G401.6 (cell line): Measurements from ENCODE around the gene RPAP3.

ENCODE experiments used
- FAIRE-seq: peaks from 2 replicates; lab custom pipeline; 2012; peaks lifted over from hg19 to GRCh38; lab: Jason Lieb, UNC

The RPAP3 gene, protein sequence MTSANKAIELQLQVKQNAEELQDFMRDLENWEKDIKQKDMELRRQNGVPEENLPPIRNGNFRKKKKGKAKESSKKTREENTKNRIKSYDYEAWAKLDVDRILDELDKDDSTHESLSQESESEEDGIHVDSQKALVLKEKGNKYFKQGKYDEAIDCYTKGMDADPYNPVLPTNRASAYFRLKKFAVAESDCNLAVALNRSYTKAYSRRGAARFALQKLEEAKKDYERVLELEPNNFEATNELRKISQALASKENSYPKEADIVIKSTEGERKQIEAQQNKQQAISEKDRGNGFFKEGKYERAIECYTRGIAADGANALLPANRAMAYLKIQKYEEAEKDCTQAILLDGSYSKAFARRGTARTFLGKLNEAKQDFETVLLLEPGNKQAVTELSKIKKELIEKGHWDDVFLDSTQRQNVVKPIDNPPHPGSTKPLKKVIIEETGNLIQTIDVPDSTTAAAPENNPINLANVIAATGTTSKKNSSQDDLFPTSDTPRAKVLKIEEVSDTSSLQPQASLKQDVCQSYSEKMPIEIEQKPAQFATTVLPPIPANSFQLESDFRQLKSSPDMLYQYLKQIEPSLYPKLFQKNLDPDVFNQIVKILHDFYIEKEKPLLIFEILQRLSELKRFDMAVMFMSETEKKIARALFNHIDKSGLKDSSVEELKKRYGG

DNA sequence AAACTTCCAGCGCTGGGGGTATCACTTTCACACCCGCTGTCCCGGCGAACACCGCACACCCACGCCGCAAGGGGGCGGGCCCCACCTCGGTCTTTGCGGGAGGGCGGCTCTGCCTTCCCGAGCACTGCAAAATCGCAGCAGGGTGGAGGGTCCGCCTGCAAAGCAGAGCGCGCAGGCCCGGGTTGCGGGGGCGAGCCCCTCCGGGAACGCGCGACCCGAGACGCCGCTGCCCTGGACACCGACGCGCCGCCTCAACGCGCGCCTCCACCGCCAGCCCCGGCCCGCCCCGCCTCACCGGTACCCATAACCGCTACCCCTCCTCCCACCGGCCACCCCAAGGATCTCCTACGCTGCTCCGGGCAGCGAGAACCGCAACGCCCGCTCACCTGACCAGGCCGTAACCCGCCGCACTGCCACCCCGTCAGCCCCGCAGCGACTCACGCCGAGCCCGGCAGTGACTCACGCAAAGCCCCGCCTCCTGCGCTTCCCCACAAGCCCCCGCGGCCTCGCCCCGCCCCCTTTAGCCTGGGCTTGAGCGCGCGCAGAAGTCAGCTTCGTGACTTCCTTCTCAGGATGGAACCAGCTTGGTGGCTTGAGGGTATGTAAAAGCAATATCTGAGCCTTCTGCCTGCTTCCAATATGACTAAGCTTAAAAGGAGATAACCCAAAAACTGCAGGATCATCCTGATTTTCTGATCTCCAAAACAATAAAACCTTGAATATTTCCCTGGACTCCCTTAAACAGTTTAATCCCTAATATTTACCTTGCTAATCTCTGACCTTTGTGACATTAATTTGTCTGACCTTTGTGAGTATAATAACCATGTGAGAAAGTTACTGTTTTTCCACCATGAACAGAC is at the start of gene RPAP3:
RPAP3 (minus strand) TSS at position 465 of the 860 bp plus-strand sequence. CDS start 3,190 bp downstream, outside the sequence.
- FAIRE-seq = peak; percentile 82

DNA sequence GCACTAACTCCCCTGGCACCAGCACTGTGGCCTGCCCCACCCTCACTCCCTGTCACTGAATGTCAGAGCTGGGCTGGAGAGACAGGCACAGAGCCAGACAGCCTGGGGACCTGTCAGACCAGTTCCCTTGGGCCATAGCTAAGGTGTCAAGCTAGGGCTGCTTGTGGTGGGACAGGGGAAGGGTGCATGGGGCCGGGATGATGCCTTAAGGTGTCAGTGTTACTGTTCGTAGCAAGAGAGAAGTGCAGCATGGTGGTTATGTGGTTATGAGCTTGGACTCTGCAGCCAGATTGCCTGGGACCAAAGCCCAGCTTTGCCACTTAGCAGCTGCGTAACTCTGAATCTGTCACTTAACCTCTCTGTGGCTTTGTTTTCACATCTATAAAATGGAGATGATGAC is 49.1 kb upstream of the RPAP3 start:
- FAIRE-seq = no peak

DNA sequence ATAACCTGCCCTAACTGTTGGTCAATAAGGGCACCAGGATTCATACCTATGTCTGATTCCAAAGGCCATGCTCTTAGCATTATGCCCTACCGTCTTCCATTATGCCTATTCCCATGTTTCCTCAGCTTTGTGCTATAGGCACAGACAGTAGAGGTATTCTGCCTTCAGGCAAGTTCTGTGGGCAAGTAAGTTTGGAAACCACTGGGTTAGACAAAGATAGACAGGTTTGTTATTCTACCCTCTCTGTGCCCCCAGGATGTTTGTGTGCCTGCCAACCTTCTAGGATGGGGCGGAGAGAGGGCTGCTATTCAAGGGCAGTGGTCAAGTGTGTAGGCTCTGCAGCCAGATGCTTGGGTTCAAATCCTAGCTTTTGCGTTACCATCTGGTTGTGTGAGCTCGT is 48.3 kb upstream of the RPAP3 start:
- no peak for FAIRE-seq

DNA sequence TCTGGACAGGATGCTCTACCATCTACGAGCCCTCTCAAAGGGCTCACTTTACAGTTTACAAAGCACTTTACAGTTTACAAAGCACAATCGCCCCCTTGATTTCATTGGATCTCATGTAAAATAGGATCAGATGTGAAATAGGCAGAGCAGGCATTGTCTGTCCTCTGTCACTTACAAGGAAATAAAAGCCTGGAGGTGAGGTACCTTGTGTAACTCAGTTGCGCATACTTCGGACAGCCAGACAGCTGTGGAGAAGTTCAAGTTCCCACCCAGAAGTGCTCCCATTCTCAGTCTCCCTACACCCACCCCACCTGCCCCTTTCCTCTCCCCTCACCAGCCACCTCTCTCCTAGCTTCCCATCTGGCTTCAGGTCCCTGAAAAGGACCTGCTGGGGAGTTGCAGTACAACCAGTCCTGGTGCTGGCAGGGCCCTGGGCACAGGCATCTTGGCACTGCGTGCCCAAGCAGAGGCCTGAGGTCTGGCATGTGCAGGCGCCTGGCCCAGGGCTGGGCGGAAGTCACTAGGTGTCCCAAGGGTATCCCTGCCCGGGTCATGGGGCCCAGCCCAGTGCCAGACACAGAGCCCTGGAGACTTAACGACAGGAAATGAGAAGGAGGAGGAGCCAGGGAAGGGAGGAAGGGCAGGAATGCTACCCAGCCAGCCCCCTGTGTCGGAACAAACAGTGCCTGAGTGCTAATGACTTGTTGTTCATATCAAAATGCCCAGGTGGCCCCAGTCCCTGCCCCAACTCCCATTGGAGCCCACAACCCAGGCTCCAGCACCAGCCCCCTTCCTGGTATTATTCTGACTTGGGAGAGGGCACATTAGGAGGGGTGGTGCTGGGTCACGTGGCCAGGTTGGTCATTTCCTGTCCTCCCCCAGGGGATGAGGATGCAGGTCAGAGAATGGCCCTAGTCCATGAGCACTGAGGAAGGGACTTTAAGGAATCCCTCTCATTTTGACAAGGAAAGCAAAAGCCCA is 47.5 kb upstream of the RPAP3 start:
- FAIRE-seq = no peak

DNA sequence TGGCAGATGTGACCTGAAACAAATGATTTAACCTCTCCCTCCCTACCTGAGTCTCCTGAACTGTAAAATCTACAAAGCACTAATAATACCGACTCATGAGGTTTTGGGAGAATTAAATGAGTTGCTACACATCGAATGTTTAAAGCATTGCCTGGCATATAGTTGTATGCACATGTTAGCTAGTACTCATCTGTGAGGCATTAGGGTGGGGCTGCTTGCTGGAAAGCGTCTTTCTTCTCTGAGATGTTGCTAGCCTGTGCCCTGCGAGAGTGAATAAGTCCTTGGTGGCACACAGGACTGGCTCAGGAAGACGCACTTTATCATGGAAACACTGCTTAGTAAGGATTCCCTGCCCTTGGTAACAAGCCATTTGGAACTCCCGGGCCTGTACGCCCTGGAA is 46.7 kb upstream of the RPAP3 start:
- FAIRE-seq = no peak

DNA sequence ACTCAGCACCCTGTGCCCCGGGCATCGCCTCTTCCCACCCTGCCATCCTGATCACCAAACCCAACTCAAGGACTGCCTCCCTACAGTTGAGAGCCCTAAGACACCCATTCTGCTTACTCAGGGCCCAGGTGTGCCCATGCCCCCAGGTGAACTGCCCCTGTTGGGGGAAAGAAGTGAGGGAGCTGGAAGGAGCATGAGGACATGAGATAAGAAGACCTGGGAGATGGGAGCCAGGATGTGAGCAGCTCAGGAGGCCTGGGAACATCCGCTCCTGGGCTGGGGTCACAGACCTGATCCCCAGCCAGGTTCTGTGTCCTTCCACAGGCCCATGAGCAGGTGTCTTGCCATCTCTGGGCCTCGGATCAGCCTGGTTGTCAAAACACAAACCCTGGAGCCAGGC is 46.3 kb upstream of the RPAP3 start:
- FAIRE-seq = no peak

DNA sequence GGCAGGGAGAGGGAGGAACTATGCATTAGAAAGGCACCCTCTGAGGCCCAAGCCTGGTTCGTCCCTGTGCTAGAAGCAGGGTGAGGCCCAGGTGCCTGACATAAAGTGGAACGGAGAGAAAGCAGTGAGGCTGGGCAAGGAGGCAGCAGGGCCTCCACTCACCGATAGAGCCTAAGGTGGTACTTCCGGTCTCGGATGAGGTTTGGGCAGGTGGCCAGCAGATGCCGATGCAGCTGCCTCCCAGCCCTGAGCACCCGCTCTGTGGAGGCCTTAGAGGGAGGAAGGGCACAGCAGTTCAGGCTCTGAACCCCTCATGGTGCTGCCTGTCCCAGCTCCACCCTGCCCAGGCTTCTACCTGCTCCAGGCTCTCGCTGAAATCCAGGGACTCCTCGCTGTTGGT is 45.7 kb upstream of the RPAP3 start:
- FAIRE-seq = no peak

DNA sequence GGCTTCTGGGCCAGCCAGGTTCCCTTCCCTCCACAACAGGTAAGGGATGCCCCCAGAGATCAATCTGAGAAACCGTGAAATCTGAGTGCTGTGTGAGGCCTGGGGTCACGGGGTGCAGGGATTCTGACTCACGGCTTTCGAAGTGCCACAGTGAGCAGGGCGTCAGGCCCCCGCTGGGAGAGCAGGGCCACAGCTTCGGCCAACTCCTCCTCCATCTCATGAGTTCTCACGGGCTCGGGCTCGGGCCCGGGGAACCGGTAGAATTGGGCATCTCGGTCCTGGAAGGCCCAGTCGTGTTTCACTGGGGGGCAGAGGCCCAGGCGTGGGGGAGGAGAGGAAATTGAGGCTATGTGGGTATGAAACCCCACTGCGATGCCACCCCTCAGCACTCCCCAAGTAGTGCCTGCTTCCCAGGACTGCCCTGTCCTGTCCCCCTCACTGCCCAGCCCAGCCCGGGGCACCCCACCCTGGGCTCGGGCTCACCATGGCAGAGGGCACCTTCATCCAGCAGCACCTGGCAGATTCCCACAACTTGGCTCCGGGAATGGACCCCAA is 45.2 kb upstream of the RPAP3 start:
- FAIRE-seq = no peak

DNA sequence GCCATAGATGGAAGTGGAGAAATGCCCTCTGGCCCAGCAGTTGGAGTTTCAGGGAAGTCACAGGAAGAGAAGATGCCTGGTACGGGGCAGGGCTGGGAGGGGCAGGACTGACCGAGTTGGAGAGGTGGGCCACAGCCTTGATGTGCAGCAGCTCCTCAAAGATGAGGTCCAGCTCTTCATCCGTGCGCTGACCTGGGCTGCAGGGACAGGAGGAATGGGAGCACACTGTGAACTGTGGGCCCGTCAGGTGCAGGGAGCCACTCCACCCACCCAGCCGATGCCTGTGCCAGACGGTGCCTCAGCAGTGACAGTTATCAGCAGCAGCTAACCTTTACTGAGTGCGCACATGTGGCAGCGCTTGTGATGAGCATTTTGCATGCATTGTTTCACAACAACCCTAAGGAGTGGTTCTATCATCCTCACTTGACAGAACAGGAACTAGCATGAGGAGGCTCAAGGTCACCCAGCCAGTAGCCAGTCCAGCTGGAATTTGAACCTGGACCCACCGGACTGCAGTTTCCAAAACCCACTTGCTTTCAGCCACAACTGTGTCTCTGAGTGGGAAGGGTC is 44.5 kb upstream of the RPAP3 start:
- no peak for FAIRE-seq

DNA sequence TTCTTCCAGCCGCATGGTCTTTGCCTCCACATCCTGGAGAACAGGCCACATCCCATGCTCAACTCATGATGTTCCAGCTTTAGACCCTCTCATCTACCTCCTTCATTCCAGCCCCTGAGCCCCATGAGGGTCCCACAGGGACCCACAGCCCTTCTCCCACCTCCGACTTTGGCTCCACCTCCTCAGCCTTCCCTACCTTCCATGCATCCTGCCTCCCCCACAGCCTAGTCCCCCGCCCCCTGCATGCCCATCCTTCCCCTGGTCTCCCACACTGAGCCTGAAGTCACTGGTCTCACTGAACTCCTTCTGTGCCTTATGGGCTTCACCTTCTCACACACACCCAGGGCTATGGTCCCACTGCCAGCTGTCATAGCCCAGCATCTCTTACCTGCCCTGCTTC is 43.1 kb upstream of the RPAP3 start:
- FAIRE-seq = no peak

DNA sequence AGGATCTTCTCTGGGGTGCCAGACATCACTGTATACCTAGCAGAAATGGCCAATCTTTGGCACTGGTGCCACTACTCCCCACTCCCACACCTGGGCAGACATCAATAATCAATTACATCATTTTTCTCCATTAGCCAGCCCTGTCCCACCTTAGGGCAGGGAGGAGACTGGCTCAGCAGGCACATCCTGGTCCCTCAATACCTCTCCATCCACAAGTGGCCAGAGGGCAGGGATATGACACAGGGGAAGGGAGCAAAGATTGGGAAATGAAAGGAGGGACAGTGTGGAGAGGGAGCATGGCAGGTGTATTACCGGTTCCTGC is 42.6 kb upstream of the RPAP3 start:
- FAIRE-seq = no peak

DNA sequence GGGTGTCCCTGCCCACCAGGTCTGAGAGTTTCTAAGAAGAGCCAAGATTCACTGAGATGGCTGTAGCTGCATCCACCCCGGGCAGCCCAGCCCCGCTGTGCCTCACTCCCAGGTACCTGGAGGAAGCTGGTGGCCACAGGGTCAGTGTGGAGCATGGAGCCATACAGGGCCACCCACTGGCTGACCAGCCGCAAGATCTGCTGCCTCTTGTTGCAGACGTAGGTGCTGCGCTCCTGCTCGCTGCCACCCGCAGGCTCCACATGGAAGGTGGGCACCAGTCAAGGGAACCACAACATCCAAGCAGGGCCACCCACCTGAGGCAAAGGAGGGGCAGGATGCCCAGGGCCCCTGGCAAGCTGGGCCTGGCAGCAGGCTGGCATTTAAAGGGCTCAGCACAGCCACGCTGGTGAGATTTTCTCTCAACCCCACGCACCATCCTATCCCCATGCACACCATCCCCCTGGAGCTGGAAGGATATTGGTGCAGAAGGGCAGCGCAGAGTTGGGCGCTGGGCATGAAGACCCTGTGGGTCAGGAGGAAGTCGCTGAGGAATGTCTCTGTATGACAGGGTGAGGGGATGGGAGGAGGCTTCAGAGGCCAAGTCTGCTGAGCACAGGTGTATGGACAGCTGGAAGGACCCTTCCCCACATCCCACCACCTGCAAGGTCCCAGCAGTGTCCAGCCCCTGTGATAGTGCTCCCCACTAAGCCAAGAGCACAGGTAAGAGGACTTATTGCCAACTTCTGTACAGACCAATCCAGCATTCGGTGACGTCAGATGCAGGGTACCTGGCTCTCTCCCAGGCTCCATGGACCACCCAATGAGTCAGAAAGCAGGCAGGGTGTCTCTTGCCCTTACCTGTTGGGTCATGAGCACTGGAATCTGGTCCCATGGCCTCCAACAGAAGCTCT is 42.0 kb upstream of the RPAP3 start:
- no peak for FAIRE-seq

DNA sequence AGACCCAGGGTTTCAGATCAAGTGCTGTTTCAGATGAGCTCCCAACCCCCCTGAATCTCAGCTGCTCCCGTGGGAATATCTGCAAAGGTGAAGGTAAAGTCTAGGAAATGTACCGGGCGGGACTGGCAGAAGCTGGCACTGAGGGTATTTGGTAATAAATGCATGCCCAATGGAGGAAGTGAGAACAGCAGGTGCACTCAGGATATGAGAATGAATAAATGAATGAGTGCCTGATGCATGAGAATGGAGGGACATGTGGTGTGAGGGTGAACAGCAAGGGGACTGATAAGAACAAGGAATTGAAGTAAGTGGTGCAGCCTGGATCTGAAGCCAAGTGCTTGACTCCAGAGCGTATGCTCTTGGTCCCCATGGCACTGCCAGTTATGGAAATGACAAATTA is 41.3 kb upstream of the RPAP3 start:
- no peak for FAIRE-seq

DNA sequence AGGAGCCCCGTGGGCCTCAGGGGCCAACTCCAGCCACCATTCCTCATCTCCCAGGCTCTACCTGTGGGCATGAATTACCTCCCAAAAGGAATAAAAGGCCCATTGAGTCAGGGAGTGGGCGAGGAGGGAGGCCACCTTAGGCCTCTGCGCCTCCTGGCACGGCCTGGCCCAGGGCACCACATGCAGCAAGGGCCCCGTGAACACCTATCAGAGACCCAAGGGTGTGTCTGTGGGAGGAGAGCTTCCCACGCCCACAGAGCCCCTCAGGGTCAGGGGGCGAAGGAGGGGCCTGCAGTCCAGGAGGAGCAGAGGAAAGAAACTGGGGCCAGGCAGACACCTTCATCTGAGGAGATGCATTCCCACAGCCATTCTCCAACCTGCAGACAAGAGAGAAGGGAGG is 40.7 kb upstream of the RPAP3 start:
- no peak for FAIRE-seq

DNA sequence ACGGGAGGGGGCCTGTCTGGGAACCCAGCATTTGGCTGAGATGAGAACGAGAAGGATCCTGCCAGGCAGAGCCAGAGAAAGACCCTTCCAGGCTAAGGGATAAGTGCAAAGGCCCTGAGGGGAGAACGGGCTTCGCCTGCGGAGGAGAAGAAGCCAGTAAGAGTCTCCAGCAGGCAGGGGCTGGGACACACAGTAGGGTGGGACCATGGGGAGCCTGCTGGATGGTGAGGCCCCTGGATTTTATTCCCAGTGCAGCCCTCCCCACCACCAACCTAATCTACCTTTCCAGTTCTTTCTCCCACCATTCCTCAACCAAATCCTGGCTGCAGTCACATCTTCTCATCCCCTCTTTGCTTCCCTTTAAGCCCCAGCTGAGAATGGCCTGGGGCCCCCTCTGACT is 40.2 kb upstream of the RPAP3 start:
- no peak for FAIRE-seq

DNA sequence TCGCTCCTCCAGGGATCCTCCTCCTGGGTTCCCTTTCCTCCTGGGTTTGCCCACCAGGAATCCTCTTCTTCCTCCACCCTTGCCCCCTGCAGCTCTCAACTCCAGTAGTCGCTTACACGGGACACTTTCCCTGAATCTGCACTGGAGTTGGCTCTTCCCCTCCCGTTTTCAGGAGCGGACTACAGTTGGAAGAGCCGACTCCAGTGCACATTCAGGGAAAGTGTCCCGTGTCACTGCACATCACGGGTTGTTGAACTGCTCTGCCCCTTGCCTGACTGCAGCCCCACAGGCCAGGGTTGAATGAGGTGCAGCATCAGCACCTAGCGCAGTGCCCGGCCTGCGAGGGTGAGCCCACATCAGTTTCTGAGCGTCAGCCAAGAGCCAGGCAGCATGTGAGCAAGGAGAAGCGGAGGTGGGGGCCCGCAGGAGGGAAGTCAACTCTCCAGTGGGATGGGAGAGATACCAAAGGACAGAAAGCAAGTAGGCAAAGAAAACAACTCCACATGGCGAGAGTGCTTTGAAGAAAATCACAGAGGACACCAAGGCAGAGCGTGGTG is 39.7 kb upstream of the RPAP3 start:
- FAIRE-seq = no peak

DNA sequence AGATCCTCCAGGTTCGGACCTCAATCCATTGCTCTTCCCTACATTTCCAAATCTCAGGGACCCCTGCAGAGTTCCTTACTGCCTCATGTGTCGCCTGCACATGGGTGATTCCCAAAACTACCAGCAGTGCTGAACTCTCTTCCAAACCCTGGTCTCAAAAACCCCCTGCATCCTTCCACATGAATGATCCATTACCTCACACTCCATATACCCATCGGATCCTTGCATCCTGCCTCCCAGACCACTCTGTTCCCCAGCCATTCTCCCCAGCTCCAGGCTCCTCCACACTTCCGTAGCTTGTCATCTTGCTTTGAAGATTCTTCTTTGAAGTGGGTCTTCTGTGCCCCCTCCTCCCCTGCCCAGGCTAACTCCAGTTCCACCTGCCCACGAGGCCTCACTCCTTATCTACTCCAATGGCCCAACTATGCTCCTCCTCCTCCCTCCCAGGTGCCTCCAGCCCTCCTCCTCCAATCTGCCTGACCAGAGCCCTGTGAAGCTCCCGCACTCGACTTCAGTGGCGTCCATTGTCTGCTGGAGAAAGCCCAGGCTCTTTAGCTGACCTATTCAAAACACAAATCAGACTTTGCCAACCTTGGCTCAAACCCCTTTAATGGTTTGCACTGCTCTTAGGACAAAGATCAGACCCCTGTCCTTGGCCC is 39.1 kb upstream of the RPAP3 start:
- FAIRE-seq = no peak

DNA sequence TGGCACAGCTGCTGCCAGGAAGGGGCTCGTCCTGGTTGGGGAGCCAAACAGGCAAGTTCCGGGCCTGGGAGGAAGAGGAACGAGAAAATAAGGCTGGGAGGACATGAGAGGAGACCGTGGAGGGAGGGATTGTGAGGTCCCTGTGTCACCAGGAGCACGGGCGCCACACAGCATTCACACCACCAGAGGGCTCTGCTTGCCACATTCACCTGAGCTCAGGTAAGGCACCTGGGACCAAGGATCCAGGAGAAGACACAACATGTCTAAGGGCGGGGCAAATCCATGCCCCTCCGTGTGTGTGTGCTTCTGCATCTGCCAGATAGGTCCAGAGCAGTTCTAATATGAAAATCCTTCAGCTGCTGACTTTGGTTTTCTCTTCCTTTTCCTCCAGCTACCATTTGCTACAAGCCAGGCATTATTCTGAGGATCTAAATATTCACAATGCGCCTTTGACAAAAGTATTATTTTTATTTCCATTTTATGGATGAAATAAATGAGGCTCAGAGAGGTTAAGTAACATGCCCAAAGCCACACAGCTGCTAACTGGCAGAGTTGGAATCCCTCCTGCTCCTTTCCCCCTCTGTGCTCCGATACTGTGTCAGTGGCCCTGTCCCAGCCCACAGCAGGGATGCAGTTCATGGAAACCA is 38.3 kb upstream of the RPAP3 start:
- FAIRE-seq = no peak
